Parathyroid adenoma (tissue), 2 donors: ENCODE measurements around the gene TSC22D3.

Experiments used
- H2AFZ ChIP-seq: fragments of 300-600 bp; sonication (generic); one replicate; pipeline ENCODE4 v1.7.0; 2017; ENCODE audit warnings: antibody characterized with exemption, mild to moderate bottlenecking
- H3K27ac ChIP-seq: fragments of 300-600 bp; sonication (generic); one replicate; pipeline ENCODE4 v1.7.0; 2017
- H3K27me3 ChIP-seq: fragments of 300-600 bp; sonication (generic); one replicate; pipeline ENCODE4 v1.7.0; 2017; ENCODE audit warnings: low read length; ENCODE audit not compliant: control insufficient read depth, insufficient read depth
- H3K36me3 ChIP-seq: fragments of 300-600 bp; sonication (generic); one replicate; pipeline ENCODE4 v1.7.0; 2017; ENCODE audit warnings: low read length; ENCODE audit not compliant: control insufficient read depth, insufficient read depth
- H3K4me1 ChIP-seq: fragments of 300-600 bp; sonication (generic); one replicate; pipeline ENCODE4 v1.7.0; 2017; ENCODE audit warnings: control low read depth
- H3K4me2 ChIP-seq: fragments of 300-600 bp; sonication (generic); one replicate; pipeline ENCODE4 v1.7.0; 2017; ENCODE audit warnings: low read length
- H3K4me3 ChIP-seq: fragments of 300-600 bp; sonication (generic); one replicate; pipeline ENCODE4 v1.7.0; 2017; ENCODE audit warnings: low read depth, low read length
- H3K79me2 ChIP-seq: fragments of 300-600 bp; sonication (generic); one replicate; pipeline ENCODE4 v1.7.0; 2017; ENCODE audit warnings: control low read depth
- H3K9ac ChIP-seq: fragments of 300-600 bp; sonication (generic); one replicate; pipeline ENCODE4 v1.7.0; 2017; ENCODE audit warnings: mild to moderate bottlenecking
- H3K9me3 ChIP-seq: fragments of 300-600 bp; sonication (generic); one replicate; pipeline ENCODE4 v1.7.0; 2017; ENCODE audit warnings: low read length; ENCODE audit not compliant: control insufficient read depth
- TF ChIP-seq, protein P1 (sequence below): fragments of 300-600 bp; sonication (generic); IDR thresholded peaks from one replicate; pipeline ENCODE4 v1.7.0; 2017; ENCODE audit warnings: antibody characterized with exemption, mild to moderate bottlenecking
- donor health status: primary hyperparathyroidism.

TSC22D3 gene

DNA sequence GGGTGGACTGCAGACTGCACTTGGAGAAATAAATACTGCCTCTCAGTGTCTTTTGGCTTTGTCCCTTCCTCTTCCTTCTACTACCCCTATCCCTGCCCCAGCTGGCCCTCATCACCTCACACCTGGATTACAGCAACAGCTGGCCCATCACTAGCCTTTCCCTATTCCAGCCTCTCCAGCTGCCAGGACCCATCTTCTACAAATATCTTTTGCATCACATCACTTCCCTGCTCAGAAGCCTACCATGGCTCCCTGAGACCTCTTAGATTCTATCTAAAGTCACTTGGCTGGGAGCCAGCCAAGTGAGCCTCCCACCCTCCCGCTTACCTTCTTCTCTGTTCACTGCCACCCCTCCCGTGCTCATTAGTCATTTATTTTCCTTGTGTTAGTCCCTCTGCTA, 66.8 kb downstream of the TSC22D3 start:
- Histone ChIP-seq H3K36me3 (no peaks in the 10 kb centered on the region), H3K4me1 (no peaks in the 10 kb centered on the region), H3K9me3 (no peaks in the 10 kb centered on the region), H2AFZ (no peak overlapping the region), H3K4me3 (no peak overlapping the region), H3K27me3 (no peaks in the 10 kb centered on the region), H3K79me2 (no peaks in the 10 kb centered on the region), H3K9ac (no peak overlapping the region), H3K4me2 (no peak overlapping the region), H3K27ac (no peak overlapping the region)
- TF ChIP-seq, protein P1, sequence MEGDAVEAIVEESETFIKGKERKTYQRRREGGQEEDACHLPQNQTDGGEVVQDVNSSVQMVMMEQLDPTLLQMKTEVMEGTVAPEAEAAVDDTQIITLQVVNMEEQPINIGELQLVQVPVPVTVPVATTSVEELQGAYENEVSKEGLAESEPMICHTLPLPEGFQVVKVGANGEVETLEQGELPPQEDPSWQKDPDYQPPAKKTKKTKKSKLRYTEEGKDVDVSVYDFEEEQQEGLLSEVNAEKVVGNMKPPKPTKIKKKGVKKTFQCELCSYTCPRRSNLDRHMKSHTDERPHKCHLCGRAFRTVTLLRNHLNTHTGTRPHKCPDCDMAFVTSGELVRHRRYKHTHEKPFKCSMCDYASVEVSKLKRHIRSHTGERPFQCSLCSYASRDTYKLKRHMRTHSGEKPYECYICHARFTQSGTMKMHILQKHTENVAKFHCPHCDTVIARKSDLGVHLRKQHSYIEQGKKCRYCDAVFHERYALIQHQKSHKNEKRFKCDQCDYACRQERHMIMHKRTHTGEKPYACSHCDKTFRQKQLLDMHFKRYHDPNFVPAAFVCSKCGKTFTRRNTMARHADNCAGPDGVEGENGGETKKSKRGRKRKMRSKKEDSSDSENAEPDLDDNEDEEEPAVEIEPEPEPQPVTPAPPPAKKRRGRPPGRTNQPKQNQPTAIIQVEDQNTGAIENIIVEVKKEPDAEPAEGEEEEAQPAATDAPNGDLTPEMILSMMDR, result no peak

DNA sequence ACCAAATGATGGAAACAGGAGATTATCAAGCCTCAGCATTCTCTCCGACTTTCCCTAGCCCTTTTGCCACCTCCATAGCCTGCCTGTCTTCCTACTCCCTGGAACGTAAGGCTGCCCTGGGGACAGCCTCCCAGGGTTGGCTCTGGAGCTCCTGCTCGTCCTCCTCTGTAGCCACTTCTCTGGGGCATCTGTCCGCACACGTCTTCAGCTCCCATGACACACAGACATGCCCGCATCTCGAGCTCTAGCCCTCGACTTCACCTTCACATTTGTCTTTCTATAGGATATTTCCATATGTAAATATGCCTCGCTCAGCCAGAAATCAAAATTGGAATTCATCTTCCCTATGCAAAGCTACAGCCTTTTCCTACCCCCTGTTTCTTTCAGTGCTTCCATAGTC, 67.7 kb downstream of the TSC22D3 start:
- Histone ChIP-seq H3K36me3 (no peaks in the 10 kb centered on the region), H3K27ac (no peak overlapping the region), H3K79me2 (no peaks in the 10 kb centered on the region), H3K9ac (no peak overlapping the region), H3K4me1 (no peaks in the 10 kb centered on the region), H3K9me3 (no peaks in the 10 kb centered on the region), H3K4me3 (no peak overlapping the region), H3K27me3 (no peaks in the 10 kb centered on the region), H3K4me2 (no peak overlapping the region), H2AFZ (no peak overlapping the region)
- TF ChIP-seq, protein P1, result no peak

DNA sequence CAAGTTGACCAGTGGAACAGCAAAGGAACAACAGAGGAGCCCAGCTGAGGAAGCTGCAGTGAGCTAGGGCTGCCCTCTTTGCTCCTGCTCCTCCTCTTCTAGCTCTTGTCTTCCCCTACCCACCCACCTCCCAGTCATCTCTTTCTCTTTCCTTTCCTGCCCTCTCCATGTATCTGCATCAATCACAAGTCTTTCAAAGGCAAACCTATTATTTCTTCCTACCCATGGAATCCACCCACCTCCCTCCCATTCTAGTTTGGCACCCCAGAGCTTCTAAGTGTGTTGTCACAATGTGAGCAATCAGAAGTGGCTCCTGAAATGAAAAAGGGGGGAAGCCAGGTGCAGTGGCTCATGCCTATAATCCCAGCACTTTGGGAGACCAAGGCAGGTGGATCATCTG, 69.3 kb downstream of the TSC22D3 start:
- no peaks in the 10 kb centered on the region for H3K27me3 ChIP-seq
- H3K4me3 ChIP-seq, result no peak overlapping the region
- no peak overlapping the region for H3K27ac ChIP-seq
- no peak overlapping the region for H3K9ac ChIP-seq
- no peaks in the 10 kb centered on the region for H3K4me1 ChIP-seq
- H3K4me2 ChIP-seq, result no peak overlapping the region
- H3K79me2 ChIP-seq, result no peaks in the 10 kb centered on the region
- H3K36me3 ChIP-seq, result no peaks in the 10 kb centered on the region
- no peaks in the 10 kb centered on the region for H3K9me3 ChIP-seq
- TF ChIP-seq, protein P1, result no peak
- no peak overlapping the region for H2AFZ ChIP-seq

DNA sequence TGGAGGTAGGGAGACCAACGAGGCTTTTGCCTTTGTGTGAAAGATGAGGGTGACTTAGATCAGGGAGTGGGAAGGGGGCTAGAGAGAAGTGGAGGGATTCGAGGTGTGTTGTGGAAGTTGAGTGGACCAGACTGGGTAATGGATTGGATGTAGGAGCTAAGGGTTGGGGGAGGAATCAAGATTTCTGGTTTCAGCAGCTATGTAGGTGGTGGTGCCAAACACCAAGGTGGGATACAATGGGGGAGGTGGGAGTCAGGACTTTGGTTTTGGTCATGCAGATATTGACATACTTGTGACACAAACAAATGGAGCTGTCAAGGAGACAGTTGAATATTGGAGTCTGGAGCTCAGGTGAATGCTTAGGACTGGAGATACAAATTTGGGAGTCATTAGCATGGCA, 71.0 kb downstream of the TSC22D3 start:
- Histone ChIP-seq H3K9me3 (no peaks in the 10 kb centered on the region), H3K79me2 (no peaks in the 10 kb centered on the region), H3K9ac (no peak overlapping the region), H3K4me3 (no peak overlapping the region), H3K4me2 (no peak overlapping the region), H3K27me3 (no peaks in the 10 kb centered on the region), H2AFZ (no peak overlapping the region), H3K36me3 (no peaks in the 10 kb centered on the region), H3K4me1 (no peaks in the 10 kb centered on the region), H3K27ac (no peak overlapping the region)
- TF ChIP-seq, protein P1, result no peak

DNA sequence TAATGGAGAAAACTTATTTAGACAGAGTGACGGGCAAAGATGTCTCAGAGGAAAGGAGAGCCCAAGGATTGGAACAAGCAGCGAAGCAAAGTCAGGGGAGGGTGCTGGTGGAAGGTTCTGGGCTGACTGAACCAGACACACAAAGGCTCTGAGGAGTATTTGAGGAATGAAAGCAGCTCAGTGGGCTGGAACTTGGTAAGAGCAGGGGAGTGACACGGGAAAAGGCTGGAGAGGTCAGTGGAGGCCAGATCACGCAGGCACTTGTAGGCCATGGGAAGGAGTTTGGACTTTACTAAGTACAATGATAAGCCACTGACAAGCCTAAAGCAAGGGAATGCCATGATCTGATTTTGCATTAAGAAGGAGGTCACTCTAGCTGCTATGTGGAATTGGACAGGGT, 71.4 kb downstream of the TSC22D3 start:
- Histone ChIP-seq H3K36me3 (no peaks in the 10 kb centered on the region), H3K79me2 (no peaks in the 10 kb centered on the region), H3K4me1 (no peaks in the 10 kb centered on the region), H3K27ac (no peak overlapping the region), H3K9me3 (no peaks in the 10 kb centered on the region), H3K9ac (no peak overlapping the region), H3K4me3 (no peak overlapping the region), H3K4me2 (no peak overlapping the region), H3K27me3 (no peaks in the 10 kb centered on the region), H2AFZ (no peak overlapping the region)
- TF ChIP-seq, protein P1, result no peak
